ENCODE results near the gene LCE1A.
A peak's percentile ranks its signal among the peaks of the same experiment; 100 is the strongest.

LCE1A gene

DNA sequence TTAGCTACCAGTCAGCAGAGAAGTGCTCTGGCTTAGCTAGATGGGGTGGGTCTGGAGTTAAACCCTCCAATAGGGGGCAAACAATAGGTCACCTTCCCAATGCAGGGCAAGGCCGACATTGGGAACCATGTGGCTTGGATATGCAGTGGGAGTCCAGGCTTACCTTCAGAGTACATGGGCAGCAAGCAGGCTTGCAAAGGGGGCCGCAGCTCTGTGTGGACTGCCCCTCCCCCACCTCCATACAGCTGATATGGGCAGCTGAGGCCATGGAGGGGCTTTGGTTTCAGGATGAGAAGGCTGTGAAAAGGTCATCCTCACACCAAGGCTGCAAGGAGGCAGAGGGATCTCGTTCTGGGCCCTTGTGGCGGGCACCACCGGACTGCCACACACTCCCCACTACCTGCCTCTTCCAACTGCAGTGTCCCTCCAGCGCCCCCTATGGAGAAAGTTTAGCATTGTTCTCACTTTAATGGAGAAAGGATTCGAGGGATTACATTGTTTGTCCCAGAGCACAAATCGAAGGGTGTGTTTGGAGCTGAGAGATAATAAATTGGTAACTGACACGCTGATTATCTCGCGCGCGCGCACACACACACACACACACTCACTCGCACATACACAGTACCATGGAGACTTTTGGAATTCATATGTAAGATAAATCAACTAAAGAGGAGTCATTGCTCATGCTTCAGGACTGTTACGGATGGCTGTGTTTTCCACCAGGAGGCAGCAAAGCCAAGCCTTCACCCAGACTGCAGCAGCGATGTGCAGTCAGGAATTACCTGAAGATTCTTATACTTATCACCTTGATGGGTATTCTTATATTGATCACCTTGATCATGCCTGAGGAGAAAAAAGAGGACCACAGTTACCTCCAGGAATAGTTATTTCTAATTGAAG is 43.8 kb downstream of the LCE1A start:
- DNase-seq: peak in 1 of 2 donors; percentile 32

- DNase-seq: no peak
These were observed 44.5 kb downstream of the LCE1A start for GRCh38 chr1:152871731-152872126.

DNA sequence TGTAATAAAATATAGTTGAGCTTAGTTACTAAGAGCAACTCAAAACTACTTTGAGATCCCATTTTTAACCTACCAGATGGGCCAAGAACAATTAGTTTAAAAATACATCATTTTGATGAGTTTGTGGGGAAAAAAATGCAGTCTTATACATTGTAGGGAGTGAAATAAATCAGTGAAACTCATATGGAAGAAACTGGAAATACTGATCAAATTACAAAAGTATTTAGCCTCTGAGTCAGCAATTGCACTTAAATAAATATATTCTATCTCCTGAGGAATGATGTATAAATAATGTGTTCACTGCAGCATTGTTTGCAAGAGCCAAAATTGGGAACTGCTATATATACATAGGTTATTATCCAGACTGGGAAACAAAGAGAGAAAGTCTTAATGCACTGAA is 46.2 kb downstream of the LCE1A start:
- DNase-seq: no peak

DNA sequence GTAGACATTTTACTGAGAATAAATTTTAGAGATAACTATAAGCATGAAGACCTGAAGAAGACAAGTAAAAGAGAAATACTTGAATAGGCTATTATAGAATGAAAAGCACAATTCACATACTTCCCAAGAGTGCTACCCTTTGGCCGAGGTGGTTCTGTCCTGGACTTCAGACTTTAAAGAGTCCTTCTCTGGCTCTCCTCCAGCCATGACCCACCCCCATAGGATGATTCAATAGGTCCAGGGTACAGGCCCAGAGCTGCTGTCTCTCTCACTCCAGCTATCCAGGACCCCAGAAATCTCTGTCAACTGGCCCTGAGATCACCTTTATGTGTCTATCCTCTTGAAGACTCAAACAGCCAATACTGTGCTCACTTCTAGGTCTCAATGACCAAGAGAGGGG is 49.6 kb downstream of the LCE1A start:
- DNase-seq: no peak

Data from inflammatory macrophage (primary cell).